RWPE2 (cell line): Measurements from ENCODE around the gene TBC1D14.
A peak's percentile ranks its signal among the peaks of the same experiment; 100 is the strongest.

ENCODE experiments used
- ATAC-seq: fragments of 200-7000 bp; cut with Tn5 transposase; 3 replicates; pipeline ENCODE4 v1.9.1; 2021; ENCODE audit warnings: low read depth
- DNase-seq: peaks from one replicate; pipeline ENCODE4 v3.0.0-alpha.2; 2020; ENCODE audit warnings: low spot score
- H3K27ac ChIP-seq: fragments of 450-650 bp; 2 replicates; pipeline ENCODE4 v1.5.1; 2017; ENCODE audit warnings: mild to moderate bottlenecking; ENCODE audit not compliant: poor library complexity, severe bottlenecking
- H3K27me3 ChIP-seq: fragments of 250-450 bp; sonication (Bioruptor Pico); 2 replicates; pipeline ENCODE4 v1.5.1; 2021; ENCODE audit warnings: mild to moderate bottlenecking, moderate library complexity; ENCODE audit not compliant: insufficient read depth, poor library complexity, severe bottlenecking
- H3K36me3 ChIP-seq: fragments of 250-450 bp; sonication (Bioruptor Pico); 2 replicates; pipeline ENCODE4 v1.5.1; 2020; ENCODE audit warnings: low read depth, mild to moderate bottlenecking, moderate library complexity
- H3K4me1 ChIP-seq: fragments of 250-450 bp; sonication (Bioruptor Pico); 2 replicates; pipeline ENCODE4 v1.5.1; 2021; ENCODE audit warnings: mild to moderate bottlenecking, moderate library complexity; ENCODE audit not compliant: insufficient read depth, poor library complexity, severe bottlenecking
- H3K4me3 ChIP-seq: fragments of 250-450 bp; sonication (Bioruptor Pico); 2 replicates; pipeline ENCODE4 v1.5.1; 2021; ENCODE audit warnings: mild to moderate bottlenecking, moderate library complexity; ENCODE audit not compliant: severe bottlenecking
- H3K9me3 ChIP-seq: fragments of 250-450 bp; sonication (Bioruptor Pico); 2 replicates; pipeline ENCODE4 v1.5.1; 2021; ENCODE audit warnings: mild to moderate bottlenecking, moderate library complexity; ENCODE audit not compliant: severe bottlenecking
- CTCF ChIP-seq: fragments of 450-650 bp; IDR thresholded peaks from one replicate; pipeline ENCODE4 v1.5.1; 2017; ENCODE audit warnings: mild to moderate bottlenecking, moderate library complexity; ENCODE audit not compliant: poor library complexity, severe bottlenecking

The TBC1D14 gene

GRCh38 chr4:7017446-7018048 is 107.9 kb downstream of the TBC1D14 start:
- no peaks in the 10 kb centered on the region for H3K27me3 ChIP-seq
- no peak overlapping the region for H3K27ac ChIP-seq
- no peak overlapping the region for H3K4me3 ChIP-seq
- no peaks in the 10 kb centered on the region for H3K9me3 ChIP-seq
- ATAC-seq, result no peak
- H3K36me3 ChIP-seq, result peaks cover 78% of the 10 kb centered on the region
- DNase-seq, result no peak
- peaks cover 22% of the 10 kb centered on the region for H3K4me1 ChIP-seq
- no peak for TF ChIP-seq CTCF

GRCh38 chr4:7018281-7018680 is 108.7 kb downstream of the TBC1D14 start:
- peaks cover 78% of the 10 kb centered on the region for H3K36me3 ChIP-seq
- ATAC-seq (no peak), DNase-seq (no peak)
- H3K4me3 ChIP-seq, result no peak overlapping the region
- H3K27me3 ChIP-seq, result no peaks in the 10 kb centered on the region
- no peak overlapping the region for H3K27ac ChIP-seq
- H3K4me1 ChIP-seq, result peaks cover 30% of the 10 kb centered on the region
- no peak for TF ChIP-seq CTCF
- H3K9me3 ChIP-seq, result no peaks in the 10 kb centered on the region

GRCh38 chr4:7019367-7019766 is 109.7 kb downstream of the TBC1D14 start:
- Histone ChIP-seq H3K4me1 (peaks cover 31% of the 10 kb centered on the region), H3K27me3 (no peaks in the 10 kb centered on the region), H3K9me3 (no peaks in the 10 kb centered on the region), H3K36me3 (peaks cover 77% of the 10 kb centered on the region), H3K27ac (no peak overlapping the region), H3K4me3 (no peak overlapping the region)
- TF ChIP-seq CTCF, result no peak
- no peak for DNase-seq
- no peak for ATAC-seq

- TF ChIP-seq CTCF, result no peak
- Histone ChIP-seq H3K36me3 (peaks cover 77% of the 10 kb centered on the region), H3K4me3 (no peak overlapping the region), H3K4me1 (peaks cover 31% of the 10 kb centered on the region), H3K27me3 (no peaks in the 10 kb centered on the region), H3K27ac (peak overlapping the region; percentile 97), H3K9me3 (no peaks in the 10 kb centered on the region)
- ATAC-seq (no peak), DNase-seq (no peak)
Measured at GRCh38 chr4:7020290-7020689, 110.7 kb downstream of the TBC1D14 start.

- no peak for ATAC-seq
- no peak overlapping the region for H3K4me3 ChIP-seq
- H3K27ac ChIP-seq, result peak overlapping the region; percentile 97
- no peaks in the 10 kb centered on the region for H3K27me3 ChIP-seq
- DNase-seq, result no peak
- no peak for TF ChIP-seq CTCF
- H3K4me1 ChIP-seq, result peaks cover 31% of the 10 kb centered on the region
- peaks cover 77% of the 10 kb centered on the region for H3K36me3 ChIP-seq
- H3K9me3 ChIP-seq, result no peaks in the 10 kb centered on the region
Measured at GRCh38 chr4:7020856-7021255, 111.2 kb downstream of the TBC1D14 start.
